BJ (cell line): ENCODE results near the gene TWF2. TPM values are rescaled to one million over a fixed set of nuclear protein-coding genes. Genes with fewer than 3 reads are reported as not detected.

Experiments
- CTCF ChIA-PET: fragments of 350-600 bp; formaldehyde crosslinking; extraction: SDS; loops from one replicate; lab custom pipeline; 2021; ENCODE audit warnings: antibody characterized with exemption, inconsistent platforms; lab: Yijun Ruan, JAX
- POLR2A ChIA-PET: fragments of 300-600 bp; sonication (Branson Sonifier 250); formaldehyde crosslinking; extraction: SDS; loops from one replicate; lab custom pipeline; 2021; ENCODE audit warnings: antibody characterized with exemption; lab: Charles Lee
- DNase-seq: peaks from one replicate; pipeline ENCODE4 v3.0.0-alpha.2; 2011; ENCODE audit warnings: low read depth
- H3K27me3 ChIP-seq: 2 replicates; pipeline ENCODE4 v1.6.0; 2011; ENCODE audit warnings: low read length; ENCODE audit not compliant: control insufficient read depth, insufficient read depth
- H3K36me3 ChIP-seq: 2 replicates; pipeline ENCODE4 v1.5.1; 2011; ENCODE audit warnings: low read length; ENCODE audit not compliant: control insufficient read depth, insufficient read depth
- H3K4me3 ChIP-seq: 2 replicates; pipeline ENCODE4 v1.5.1; 2011; ENCODE audit warnings: low read depth, mild to moderate bottlenecking, control low read depth, low read length
- polyA plus RNA-seq: library from polyadenylated mRNA; depleted of rRNA; stranded (reverse); fragments of >200 nt; gene quantifications from 2 replicates; pipeline ENCODE4 v1.2.3, GENCODE V29; 2011
- TF ChIP-seq, protein P1 (sequence below): IDR thresholded peaks from 2 replicates; pipeline ENCODE4 v1.5.1; 2011; ENCODE audit warnings: low read depth, mild to moderate bottlenecking, control low read depth, inconsistent platforms, low read length, moderate library complexity; ENCODE audit not compliant: insufficient read depth

The TWF2 gene
- polyA plus RNA-seq, 1 experiment: 205 TPM

GRCh38 chr3:52196977-52197376, 42.0 kb downstream of the TWF2 start:
- ChIA-PET CTCF (interaction anchor here (0.9 to 1.9 kb wide), 9 partner anchors 10 to 222 kb away, joined by 3 to 7 read pairs (median 4); partner anchors contain the start of genes ABHD14A, POC1A, TWF2 and WDR82), POLR2A (interaction anchor here (0.6 kb wide), 1 partner anchor 92 kb away, joined by 3 read pairs; no protein-coding TSS in a partner anchor)
- no peak overlapping the region for H3K4me3 ChIP-seq
- TF ChIP-seq, protein P1, sequence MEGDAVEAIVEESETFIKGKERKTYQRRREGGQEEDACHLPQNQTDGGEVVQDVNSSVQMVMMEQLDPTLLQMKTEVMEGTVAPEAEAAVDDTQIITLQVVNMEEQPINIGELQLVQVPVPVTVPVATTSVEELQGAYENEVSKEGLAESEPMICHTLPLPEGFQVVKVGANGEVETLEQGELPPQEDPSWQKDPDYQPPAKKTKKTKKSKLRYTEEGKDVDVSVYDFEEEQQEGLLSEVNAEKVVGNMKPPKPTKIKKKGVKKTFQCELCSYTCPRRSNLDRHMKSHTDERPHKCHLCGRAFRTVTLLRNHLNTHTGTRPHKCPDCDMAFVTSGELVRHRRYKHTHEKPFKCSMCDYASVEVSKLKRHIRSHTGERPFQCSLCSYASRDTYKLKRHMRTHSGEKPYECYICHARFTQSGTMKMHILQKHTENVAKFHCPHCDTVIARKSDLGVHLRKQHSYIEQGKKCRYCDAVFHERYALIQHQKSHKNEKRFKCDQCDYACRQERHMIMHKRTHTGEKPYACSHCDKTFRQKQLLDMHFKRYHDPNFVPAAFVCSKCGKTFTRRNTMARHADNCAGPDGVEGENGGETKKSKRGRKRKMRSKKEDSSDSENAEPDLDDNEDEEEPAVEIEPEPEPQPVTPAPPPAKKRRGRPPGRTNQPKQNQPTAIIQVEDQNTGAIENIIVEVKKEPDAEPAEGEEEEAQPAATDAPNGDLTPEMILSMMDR: no peak
- DNase-seq: no peak
- no peaks in the 10 kb centered on the region for H3K27me3 ChIP-seq
- peaks cover 4% of the 10 kb centered on the region for H3K36me3 ChIP-seq

DNA sequence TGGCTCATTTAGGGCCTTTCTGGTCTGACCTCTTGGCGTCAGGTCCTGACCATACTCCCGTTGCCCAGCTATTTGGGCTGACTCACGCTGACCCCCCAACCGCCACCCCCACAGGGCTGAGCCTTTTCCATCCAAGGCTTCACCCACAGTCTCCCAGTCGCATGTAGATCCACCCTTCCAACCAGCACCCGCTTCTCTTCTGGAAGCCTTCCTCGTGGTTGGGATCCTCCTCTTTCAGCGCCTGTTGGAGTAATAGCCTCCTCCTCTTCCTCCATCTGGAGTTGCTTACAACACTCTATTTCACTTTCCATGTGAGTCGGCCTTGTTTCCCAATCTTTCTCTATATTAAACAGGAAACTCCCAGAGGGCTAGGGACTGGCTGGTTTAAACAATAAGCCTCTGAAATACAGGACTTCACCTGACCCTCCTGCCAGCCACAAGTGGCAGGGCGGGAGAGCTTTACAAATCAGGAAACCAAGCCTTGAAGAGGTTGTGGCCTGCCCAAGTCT, 43.1 kb downstream of the TWF2 start:
- ChIA-PET POLR2A (no interaction called here), CTCF (interaction anchor here (0.6 to 1.9 kb wide), 5 partner anchors 24 to 221 kb away, joined by 3 to 7 read pairs (median 4); partner anchors contain the start of gene ABHD14A)
- DNase-seq: no peak
- H3K27me3 ChIP-seq: no peaks in the 10 kb centered on the region
- H3K36me3 ChIP-seq: peaks cover 2% of the 10 kb centered on the region; the same call in 1 of the 2 replicates
- H3K4me3 ChIP-seq: no peak overlapping the region
- TF ChIP-seq, protein P1: no peak

DNA sequence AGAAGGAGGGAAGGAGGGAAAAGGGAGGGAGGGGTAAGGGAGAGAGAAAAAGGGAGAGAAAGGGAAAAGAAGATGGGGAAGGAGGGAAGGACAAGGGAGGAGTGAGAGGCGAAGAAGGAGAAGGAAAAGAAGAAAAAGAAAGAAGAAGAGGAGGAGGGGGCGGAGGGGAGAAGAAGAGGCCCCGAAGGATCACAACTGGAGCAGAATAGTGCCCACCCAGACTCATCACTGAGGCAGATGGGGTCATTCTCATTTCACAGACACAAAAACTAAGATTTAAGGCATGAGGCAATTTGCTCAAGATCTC, 43.7 kb downstream of the TWF2 start:
- CTCF ChIA-PET: interaction anchor here (0.9 kb wide), 1 partner anchor 145 kb away, joined by 3 read pairs; no protein-coding TSS in a partner anchor
- H3K27me3 ChIP-seq: no peaks in the 10 kb centered on the region
- H3K36me3 ChIP-seq: peaks cover 2% of the 10 kb centered on the region; the same call in 1 of the 2 replicates
- TF ChIP-seq, protein P1: no peak
- POLR2A ChIA-PET: no interaction called here
- no peak for DNase-seq
- H3K4me3 ChIP-seq: no peak overlapping the region

- DNase-seq: no peak
- ChIA-PET POLR2A (no interaction called here), CTCF (interaction anchor here (0.9 kb wide), 1 partner anchor 146 kb away, joined by 3 read pairs; no protein-coding TSS in a partner anchor)
- TF ChIP-seq, protein P1: no peak
- Histone ChIP-seq H3K27me3 (no peaks in the 10 kb centered on the region), H3K36me3 (peaks cover 2% of the 10 kb centered on the region; the same call in 1 of the 2 replicates), H3K4me3 (no peak overlapping the region)
These were observed 44.3 kb downstream of the TWF2 start for GRCh38 chr3:52194485-52195290.

- Histone ChIP-seq H3K27me3 (no peaks in the 10 kb centered on the region), H3K36me3 (no peaks in the 10 kb centered on the region), H3K4me3 (no peak overlapping the region)
- DNase-seq: no peak
- CTCF ChIA-PET: interaction anchor here (0.8 kb wide), 1 partner anchor 27 kb away, joined by 3 read pairs; no protein-coding TSS in a partner anchor
- TF ChIP-seq, protein P1: no peak
- POLR2A ChIA-PET: no interaction called here
These were observed 45.9 kb downstream of the TWF2 start for GRCh38 chr3:52193065-52193464.
